CD4-positive, alpha-beta T cell (primary cell): ENCODE results near the gene PDLIM4. TPM values are rescaled to one million over a fixed set of nuclear protein-coding genes. Genes with fewer than 3 reads are reported as not detected.

Source experiments
- ATAC-seq: fragments of 200-7000 bp; cut with Tn5 transposase; one replicate; pipeline ENCODE4 v1.10.0; 2022; ENCODE audit warnings: mild to moderate bottlenecking; ENCODE audit not compliant: poor library complexity
- CTCF ChIA-PET: fragments of 350-600 bp; sonication (Branson Sonifier 250); formaldehyde crosslinking; loops from one replicate; lab custom pipeline; 2021; ENCODE audit warnings: antibody characterized with exemption, inconsistent platforms; lab: Charles Lee
- POLR2A ChIA-PET: fragments of 350-600 bp; sonication (Branson Sonifier 250); formaldehyde crosslinking; loops from one replicate; lab custom pipeline; 2021; ENCODE audit warnings: antibody characterized with exemption, inconsistent platforms; lab: Charles Lee
- DNase-seq, 14 experiments: peaks; one replicate each; pipeline ENCODE4 v3.0.0-alpha.2; 2013 to 2020; ENCODE audit warnings: mixed read lengths in 2 of 14
- H3K27ac ChIP-seq, 2 donors: one replicate each; pipeline versions ENCODE4 v1.5.1 to v1.7.0; 2013; ENCODE audit warnings: low read length in 2 of 2, low read depth in 1 of 2, mild to moderate bottlenecking in 1 of 2
- H3K27me3 ChIP-seq, 2 experiments: 1 replicate in 1 of 2; 2 replicates in 1 of 2; pipeline versions ENCODE4 v1.6.1 to v1.7.0; 2013; ENCODE audit warnings: low read length in 2 of 2, control low read depth in 1 of 2, mild to moderate bottlenecking in 1 of 2, moderate library complexity in 1 of 2; ENCODE audit not compliant: insufficient read depth in 2 of 2, control insufficient read depth in 1 of 2
- H3K36me3 ChIP-seq: one replicate; pipeline ENCODE4 v1.6.1; 2013; ENCODE audit warnings: low read length, control low read depth; ENCODE audit not compliant: insufficient read depth
- H3K4me1 ChIP-seq: one replicate; pipeline ENCODE4 v1.6.1; 2013; ENCODE audit warnings: low read length, control low read depth; ENCODE audit not compliant: insufficient read depth
- H3K4me3 ChIP-seq: one replicate; pipeline ENCODE4 v1.5.1; 2013; ENCODE audit warnings: mild to moderate bottlenecking, low read length, moderate library complexity
- H3K9me3 ChIP-seq, 2 experiments: 1 replicate in 1 of 2; 2 replicates in 1 of 2; pipeline versions ENCODE4 v1.6.1 to v1.7.0; 2013; ENCODE audit warnings: low read length in 2 of 2, mild to moderate bottlenecking in 2 of 2, control low read depth in 1 of 2, moderate library complexity in 1 of 2; ENCODE audit not compliant: control insufficient read depth in 1 of 2, insufficient read depth in 1 of 2
- H3K27ac Mint-ChIP-seq: one replicate; pipeline ENCODE4 v1.8.0; 2020; ENCODE audit warnings: mixed read lengths
- H3K27me3 Mint-ChIP-seq: one replicate; pipeline ENCODE4 v1.8.0; 2021; ENCODE audit warnings: mixed read lengths
- H3K36me3 Mint-ChIP-seq: one replicate; pipeline ENCODE4 v1.8.0; 2021; ENCODE audit warnings: low read depth, mixed read lengths
- H3K4me1 Mint-ChIP-seq: one replicate; pipeline ENCODE4 v1.8.0; 2021; ENCODE audit warnings: low read depth, mixed read lengths
- H3K4me3 Mint-ChIP-seq: one replicate; pipeline ENCODE4 v1.8.0; 2020; ENCODE audit warnings: mild to moderate bottlenecking, mixed read lengths
- H3K9me3 Mint-ChIP-seq: one replicate; pipeline ENCODE4 v1.8.0; 2020; ENCODE audit warnings: mixed read lengths
- intact Hi-C, 2 experiments: fragments of 100-400 bp; cut with DNase I in 1 of 2; cut with micrococcal nuclease in 1 of 2; formaldehyde crosslinking; loops; one replicate each; pipeline versions ENCODE4 v1.15.1 to v1.9.0; 2023 to 2025; cut with DNase I, micrococcal nuclease
- total RNA-seq, 174 experiments: library from RNA in 2 of 174; stranded (reverse) in 2 of 174; gene quantifications; one replicate each; pipeline ENCODE4 v1.2.3 and lab custom pipeline; 2021 to 2026
- TF ChIP-seq, protein P1 (sequence below): fragments of 200-600 bp; IDR thresholded peaks from one replicate; pipeline ENCODE4 v1.8.0; 2022; ENCODE audit warnings: antibody characterized with exemption, mild to moderate bottlenecking

The PDLIM4 gene
- total RNA-seq, 2 experiments from 2014 or later, result not detected

DNA sequence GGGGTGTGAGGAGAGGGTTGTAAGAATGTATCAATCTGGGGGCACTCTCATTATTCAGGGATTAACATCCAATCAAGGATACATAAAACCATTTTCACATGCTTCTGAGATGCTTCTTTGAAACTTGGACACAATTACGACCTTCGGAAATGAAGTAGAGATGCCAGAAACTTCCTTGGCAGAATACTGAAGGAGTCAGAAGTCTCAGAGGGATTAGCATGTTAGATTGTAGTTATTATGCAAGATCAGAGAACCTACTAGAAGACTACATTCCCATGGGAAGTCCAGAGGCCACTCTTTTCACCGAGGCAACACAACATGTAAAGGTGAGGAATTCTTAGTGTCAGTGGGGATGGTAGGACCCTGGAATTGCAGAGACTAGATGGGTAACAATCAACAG is 31.6 kb downstream of the PDLIM4 start:
- CTCF ChIA-PET, result no interaction called here
- no peaks in the 10 kb centered on the region for H3K9me3 Mint-ChIP-seq
- peaks cover 15% of the 10 kb centered on the region for H3K27me3 Mint-ChIP-seq
- intact Hi-C loops, result no loop called here
- Histone ChIP-seq H3K4me1 (peaks cover 12% of the 10 kb centered on the region), H3K9me3 (no peaks in the 10 kb centered on the region), H3K27me3 (peaks cover 0 to 9% of the 10 kb centered on the region in 2 experiments), H3K36me3 (no peaks in the 10 kb centered on the region), H3K4me3 (no peak overlapping the region), H3K27ac (no peak overlapping the region)
- no peak overlapping the region for H3K27ac Mint-ChIP-seq
- TF ChIP-seq, protein P1, sequence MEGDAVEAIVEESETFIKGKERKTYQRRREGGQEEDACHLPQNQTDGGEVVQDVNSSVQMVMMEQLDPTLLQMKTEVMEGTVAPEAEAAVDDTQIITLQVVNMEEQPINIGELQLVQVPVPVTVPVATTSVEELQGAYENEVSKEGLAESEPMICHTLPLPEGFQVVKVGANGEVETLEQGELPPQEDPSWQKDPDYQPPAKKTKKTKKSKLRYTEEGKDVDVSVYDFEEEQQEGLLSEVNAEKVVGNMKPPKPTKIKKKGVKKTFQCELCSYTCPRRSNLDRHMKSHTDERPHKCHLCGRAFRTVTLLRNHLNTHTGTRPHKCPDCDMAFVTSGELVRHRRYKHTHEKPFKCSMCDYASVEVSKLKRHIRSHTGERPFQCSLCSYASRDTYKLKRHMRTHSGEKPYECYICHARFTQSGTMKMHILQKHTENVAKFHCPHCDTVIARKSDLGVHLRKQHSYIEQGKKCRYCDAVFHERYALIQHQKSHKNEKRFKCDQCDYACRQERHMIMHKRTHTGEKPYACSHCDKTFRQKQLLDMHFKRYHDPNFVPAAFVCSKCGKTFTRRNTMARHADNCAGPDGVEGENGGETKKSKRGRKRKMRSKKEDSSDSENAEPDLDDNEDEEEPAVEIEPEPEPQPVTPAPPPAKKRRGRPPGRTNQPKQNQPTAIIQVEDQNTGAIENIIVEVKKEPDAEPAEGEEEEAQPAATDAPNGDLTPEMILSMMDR, result no peak
- POLR2A ChIA-PET, result no interaction called here
- H3K36me3 Mint-ChIP-seq, result no peaks in the 10 kb centered on the region
- H3K4me1 Mint-ChIP-seq, result peaks cover 5% of the 10 kb centered on the region
- ATAC-seq, result no peak
- no peak for DNase-seq
- H3K4me3 Mint-ChIP-seq, result no peak overlapping the region

DNA sequence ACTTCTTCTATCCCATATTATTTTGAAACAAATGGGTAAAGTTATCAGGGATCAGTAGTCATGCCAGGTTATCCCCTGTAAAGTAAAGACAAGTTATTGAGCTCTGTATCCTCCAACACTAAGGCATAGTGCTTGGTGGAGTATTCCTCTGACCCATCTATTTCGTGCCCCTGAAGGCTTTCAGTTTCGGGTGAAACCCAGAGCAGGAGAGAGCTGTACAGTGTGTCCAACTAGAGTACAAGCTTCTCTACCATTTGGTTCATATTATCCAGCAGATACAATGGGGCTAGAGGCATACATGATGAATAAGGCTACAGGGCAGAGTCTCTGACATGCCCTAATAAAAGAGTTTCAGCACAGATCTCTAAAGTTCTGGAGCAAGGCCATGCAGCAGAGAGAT is 33.5 kb downstream of the PDLIM4 start:
- no peak for ATAC-seq
- H3K36me3 Mint-ChIP-seq, result no peaks in the 10 kb centered on the region
- no peak overlapping the region for H3K4me3 Mint-ChIP-seq
- intact Hi-C loops, result loop anchor here in 1 of 2 experiments (5.0 kb wide), 1 partner anchor 201 kb away; the partner anchor contains the start of gene IRF1
- H3K9me3 ChIP-seq, result no peaks in the 10 kb centered on the region
- TF ChIP-seq, protein P1, result no peak
- H3K27ac Mint-ChIP-seq, result no peak overlapping the region
- DNase-seq, result no peak
- H3K9me3 Mint-ChIP-seq, result no peaks in the 10 kb centered on the region
- no peak overlapping the region for H3K27ac ChIP-seq
- peaks cover 26% of the 10 kb centered on the region for H3K4me1 ChIP-seq
- ChIA-PET CTCF (no interaction called here), POLR2A (no interaction called here)
- H3K27me3 ChIP-seq, result peaks cover 4 to 19% of the 10 kb centered on the region in 2 experiments
- no peak overlapping the region for H3K4me3 ChIP-seq
- H3K4me1 Mint-ChIP-seq, result peaks cover 10% of the 10 kb centered on the region
- peaks cover 30% of the 10 kb centered on the region for H3K27me3 Mint-ChIP-seq
- no peaks in the 10 kb centered on the region for H3K36me3 ChIP-seq

DNA sequence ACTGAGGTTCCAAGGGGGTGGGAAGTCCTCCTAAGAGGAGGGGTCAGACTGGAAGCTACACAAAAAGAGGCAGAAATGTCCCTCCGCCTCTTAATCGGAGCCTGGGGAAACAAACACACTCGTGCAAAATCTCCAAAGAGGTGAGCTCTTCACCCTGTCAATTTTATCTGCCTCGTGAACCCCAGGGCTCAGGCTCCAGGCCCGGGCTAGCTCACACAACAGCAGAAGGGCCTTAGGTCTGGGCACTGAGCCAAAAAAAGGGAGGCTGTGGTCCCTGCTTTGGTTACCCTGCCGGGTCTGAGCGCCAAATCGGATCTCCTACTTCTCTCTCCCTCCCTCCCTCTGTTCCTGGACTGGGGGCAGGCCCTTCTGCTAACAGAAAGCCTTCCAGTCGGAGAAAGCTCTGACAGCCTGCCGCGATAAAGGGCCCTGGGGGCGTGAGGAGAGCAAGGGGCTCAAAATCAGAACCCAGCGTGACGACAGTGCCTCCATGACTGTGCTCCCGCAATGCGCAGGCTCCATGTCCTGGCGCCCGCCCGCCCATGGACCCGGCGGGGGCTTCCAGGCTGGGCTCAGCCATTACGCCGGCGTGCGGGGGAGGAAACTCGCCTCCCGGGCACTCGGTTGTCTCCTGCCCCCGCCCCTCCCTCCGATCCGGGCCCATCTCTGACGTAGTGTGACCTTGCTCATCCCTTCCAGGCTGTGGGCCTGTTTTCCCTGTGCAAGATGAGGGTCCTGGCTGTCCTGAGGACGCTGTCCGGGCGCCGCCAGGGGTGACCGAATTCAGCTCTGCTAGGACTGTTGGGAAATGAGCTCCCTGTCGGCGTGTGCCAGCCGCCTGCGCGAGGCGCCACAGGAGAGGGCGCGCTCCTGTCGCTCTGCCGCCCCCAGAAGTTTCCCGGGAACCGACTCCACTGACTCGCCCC is 35.8 kb downstream of the PDLIM4 start:
- DNase-seq, result peak in 11 of 14 experiments; percentile 14 to 83 (median 49)
- POLR2A ChIA-PET, result interaction anchor here (0.7 to 1.9 kb wide), 5 partner anchors 55 to 203 kb away, joined by 3 to 6 read pairs (median 3); partner anchors contain the start of gene SLC22A5
- H3K4me1 ChIP-seq, result peaks cover 26% of the 10 kb centered on the region

More for the DNA sequence above, 35.8 kb downstream of the PDLIM4 start:
- intact Hi-C loops, result loop anchor here in 1 of 2 experiments (5.0 kb wide), 1 partner anchor 199 kb away; the partner anchor contains the start of gene IRF1
- Histone ChIP-seq H3K36me3 (no peaks in the 10 kb centered on the region), H3K27me3 (peaks cover 10 to 19% of the 10 kb centered on the region in 2 experiments), H3K9me3 (no peaks in the 10 kb centered on the region), H3K4me3 (peak overlapping the region; percentile 64), H3K27ac (no peak overlapping the region)
- Mint-ChIP-seq H3K4me3 (peak overlapping the region; percentile 92), H3K9me3 (no peaks in the 10 kb centered on the region), H3K4me1 (peaks cover 10% of the 10 kb centered on the region), H3K27me3 (peaks cover 35% of the 10 kb centered on the region), H3K27ac (no peak overlapping the region), H3K36me3 (no peaks in the 10 kb centered on the region)
- CTCF ChIA-PET, result interaction anchor here (0.5 to 1.5 kb wide), 6 partner anchors 10 to 118 kb away, joined by 3 to 6 read pairs (median 4); no protein-coding TSS in a partner anchor
- peak; percentile 44 for ATAC-seq
- TF ChIP-seq, protein P1, result no peak
